PC-3 (cell line): ENCODE measurements around the gene SEC63. TPM values are rescaled to one million over a fixed set of nuclear protein-coding genes. Genes with fewer than 3 reads are reported as not detected.
"Not testable (repeated sequence)": the region's sequence is repeated elsewhere in the genome, so short reads cannot be mapped to it uniquely, and the experiment has no call there.

Experiments
- ATAC-seq: fragments of 200-7000 bp; cut with Tn5 transposase; 2 replicates; pipeline ENCODE4 v1.9.1; 2020; ENCODE audit warnings: mild to moderate bottlenecking, moderate library complexity
- BruUV-seq: library from RNA; stranded (reverse); fragments of 400-500 nt; replicated peaks from 2 replicates; lab custom pipeline; 2021; lab: Mats Ljungman, UMichigan
- CTCF ChIA-PET: fragments of 300-600 bp; sonication (Branson Sonifier 250); formaldehyde crosslinking; loops from one replicate; lab custom pipeline; 2022; ENCODE audit warnings: antibody characterized with exemption; lab: Charles Lee
- POLR2A ChIA-PET: fragments of 300-600 bp; sonication (Branson Sonifier 250); formaldehyde crosslinking; loops from one replicate; lab custom pipeline; 2022; ENCODE audit warnings: antibody characterized with exemption; ENCODE audit not compliant: unreplicated experiment; lab: Charles Lee
- DNase-seq: peaks from one replicate; pipeline ENCODE4 v3.0.0-alpha.2; 2015
- H2AFZ ChIP-seq: fragments of 300-600 bp; sonication (generic); 2 replicates; pipeline ENCODE4 v1.6.0; 2016; ENCODE audit warnings: antibody characterized with exemption, low read length
- H3F3A ChIP-seq: fragments of 300-600 bp; sonication (generic); one replicate; pipeline ENCODE4 v1.6.0; 2017; ENCODE audit warnings: antibody characterized with exemption, low read length, control low read depth, mild to moderate bottlenecking; ENCODE audit not compliant: unreplicated experiment
- H3K27ac ChIP-seq: fragments of 300-600 bp; sonication (generic); 2 replicates; pipeline ENCODE4 v1.5.1; 2016; ENCODE audit warnings: mild to moderate bottlenecking, low read length
- H3K27me3 ChIP-seq: fragments of 300-600 bp; sonication (generic); 2 replicates; pipeline ENCODE4 v1.6.1; 2016; ENCODE audit warnings: low read length, mixed read lengths
- H3K36me3 ChIP-seq: fragments of 300-600 bp; sonication (generic); 2 replicates; pipeline ENCODE4 v1.6.1; 2016; ENCODE audit warnings: low read depth, mixed run types, low read length, mixed read lengths
- H3K4me1 ChIP-seq: fragments of 300-600 bp; sonication (generic); 2 replicates; pipeline ENCODE4 v1.5.1; 2016; ENCODE audit warnings: low read length; ENCODE audit not compliant: insufficient read depth
- H3K4me2 ChIP-seq: fragments of 300-600 bp; sonication (generic); 2 replicates; pipeline ENCODE4 v1.6.0; 2016; ENCODE audit warnings: low read length
- H3K4me3 ChIP-seq: fragments of 300-600 bp; sonication (generic); 2 replicates; pipeline ENCODE4 v1.5.1; 2016; ENCODE audit warnings: mild to moderate bottlenecking, low read length, mixed read lengths
- H3K79me2 ChIP-seq: fragments of 300-600 bp; sonication (generic); 2 replicates; pipeline ENCODE4 v1.6.1; 2017; ENCODE audit warnings: low read length, mixed read lengths
- H3K9ac ChIP-seq: fragments of 300-600 bp; sonication (generic); 2 replicates; pipeline ENCODE4 v1.6.0; 2016; ENCODE audit warnings: mild to moderate bottlenecking, low read length
- H3K9me2 ChIP-seq: fragments of 300-600 bp; sonication (generic); replicated peaks from 2 replicates; pipeline ENCODE4 v1.6.1; 2016; ENCODE audit warnings: mixed run types, low read length, mixed read lengths
- H3K9me3 ChIP-seq: fragments of 300-600 bp; sonication (generic); 2 replicates; pipeline ENCODE4 v1.6.1; 2016; ENCODE audit warnings: low read length, mixed read lengths
- H4K20me1 ChIP-seq: fragments of 300-600 bp; sonication (generic); 2 replicates; pipeline ENCODE4 v1.6.1; 2016; ENCODE audit warnings: low read length, mixed read lengths
- CTCF ChIP-seq: fragments of 300-600 bp; sonication (generic); conservative IDR thresholded peaks from 2 replicates; pipeline ENCODE4 v1.5.1; 2017; ENCODE audit warnings: antibody characterized with exemption, low read depth, mild to moderate bottlenecking, low read length
- EZH2 ChIP-seq: fragments of 300-600 bp; sonication (generic); IDR thresholded peaks from one replicate; pipeline ENCODE4 v1.6.1; 2017; ENCODE audit warnings: antibody characterized with exemption, mild to moderate bottlenecking, low read length; ENCODE audit not compliant: unreplicated experiment
- EZH2phosphoT487 ChIP-seq: fragments of 300-600 bp; sonication (generic); IDR thresholded peaks from 2 replicates; pipeline ENCODE4 v1.6.1; 2018; ENCODE audit warnings: mild to moderate bottlenecking, antibody characterized with exemption, low read length, borderline replicate concordance
- intact Hi-C: fragments of 100-400 bp; cut with micrococcal nuclease; formaldehyde crosslinking; loops from 2 replicates; pipeline ENCODE4 v1.9.0; 2023
- total RNA-seq: library from RNA; depleted of rRNA; stranded (reverse); fragments of >200 nt; gene quantifications from 2 replicates; pipeline ENCODE4 v1.2.3, GENCODE V29; 2014

Gene SEC63
- total RNA-seq, 1 experiment from 2014 or later, result 12.2 TPM

GRCh38 chr6:107917451-107918375 lies 40.3 kb downstream of the SEC63 start:
- ATAC-seq (no peak), DNase-seq (no peak)
- Histone ChIP-seq H3K9ac (no peak overlapping the region), H3K79me2 (no peaks in the 10 kb centered on the region; the same call in 1 of the 2 replicates), H3K4me1 (no peaks in the 10 kb centered on the region), H3K36me3 (peaks cover 37% of the 10 kb centered on the region), H3K9me2 (no peaks in the 10 kb centered on the region), H2AFZ (no peak overlapping the region), H3K4me2 (no peak overlapping the region), H3K27ac (no peak overlapping the region), H3K27me3 (no peaks in the 10 kb centered on the region), H3F3A (no peaks in the 10 kb centered on the region), H3K9me3 (no peaks in the 10 kb centered on the region), H4K20me1 (no peaks in the 10 kb centered on the region), H3K4me3 (no peak overlapping the region)
- TF ChIP-seq EZH2 (no peak), CTCF (no peak), EZH2phosphoT487 (no peak)
- intact Hi-C loops, result no loop called here
- POLR2A ChIA-PET, result no interaction called here
- CTCF ChIA-PET, result no interaction called here
- BruUV-seq, result no TSS peak

GRCh38 chr6:107916961-107917360 lies 41.0 kb downstream of the SEC63 start:
- H3K9me2 ChIP-seq, POLR2A ChIA-PET, H4K20me1 ChIP-seq, H3K9me3 ChIP-seq, H3K79me2 ChIP-seq, H3K4me1 ChIP-seq, H3K27me3 ChIP-seq, H3F3A ChIP-seq, BruUV-seq, H3K4me2 ChIP-seq, intact Hi-C loops, CTCF ChIA-PET, H3K27ac ChIP-seq, ATAC-seq, H2AFZ ChIP-seq, DNase-seq, H3K4me3 ChIP-seq, H3K9ac ChIP-seq: not testable (repeated sequence)
- H3K36me3 ChIP-seq, result peaks cover 37% of the 10 kb centered on the region

- ChIA-PET CTCF (no interaction called here), POLR2A (no interaction called here)
- H3K4me2 ChIP-seq, result no peak overlapping the region
- TF ChIP-seq EZH2phosphoT487, result no peak
- TF ChIP-seq EZH2, result no peak
- TF ChIP-seq CTCF, result no peak
- no peaks in the 10 kb centered on the region for H3F3A ChIP-seq
- no peaks in the 10 kb centered on the region for H3K4me1 ChIP-seq
- no peak overlapping the region for H2AFZ ChIP-seq
- no peaks in the 10 kb centered on the region for H3K9me2 ChIP-seq
- DNase-seq, result no peak
- no peak for ATAC-seq
- peaks cover 9% of the 10 kb centered on the region; the same call in 1 of the 2 replicates for H3K36me3 ChIP-seq
- no peak overlapping the region for H3K27ac ChIP-seq
- H3K4me3 ChIP-seq, result no peak overlapping the region
- H3K9ac ChIP-seq, result no peak overlapping the region
- intact Hi-C loops, result no loop called here
- no peaks in the 10 kb centered on the region; the same call in 1 of the 2 replicates for H3K79me2 ChIP-seq
- H3K9me3 ChIP-seq, result no peaks in the 10 kb centered on the region
- no TSS peak for BruUV-seq
- no peaks in the 10 kb centered on the region for H3K27me3 ChIP-seq
- H4K20me1 ChIP-seq, result no peaks in the 10 kb centered on the region
Measured at GRCh38 chr6:107911692-107912091, 46.3 kb downstream of the SEC63 start.
